ENCODE measurements around the gene PAGE4.

Gene PAGE4

GRCh38 chrX:49829016-49829415 is at the start of gene PAGE4:
Gene PAGE4, plus strand, starts transcription at chrX:49829303. Its CDS starts 1,126 bp downstream, at chrX:49830429.
- no peaks in the 10 kb centered on the region for H3K36me3 ChIP-seq (ENCODE audit: insufficient read depth, low read length)
- H3K9ac ChIP-seq (ENCODE audit: low read length): no peak within 1 kb of the TSS
- H3K4me1 ChIP-seq (ENCODE audit: insufficient read depth, low read length, severe bottlenecking): no peaks in the 10 kb centered on the region
- no peaks in the 10 kb centered on the region for H3K79me2 ChIP-seq (ENCODE audit: insufficient read depth, low read length)
- no peak within 1 kb of the TSS for H2AFZ ChIP-seq (ENCODE audit: low read length)
- TF ChIP-seq CTCF (IDR thresholded peaks at IDR 0.05; ENCODE audit: low read length) (no peak), EZH2 (IDR thresholded peaks at IDR 0.05; ENCODE audit: borderline replicate concordance, low read length) (no peak)
- no peak within 1 kb of the TSS for H3K4me2 ChIP-seq (ENCODE audit: low read length)
- H3K27me3 ChIP-seq (ENCODE audit: insufficient read depth, low read length): no peaks in the 10 kb centered on the region
- H3K9me3 ChIP-seq (ENCODE audit: low read length): no peaks in the 10 kb centered on the region
- no peaks in the 10 kb centered on the region for H4K20me1 ChIP-seq (ENCODE audit: insufficient read depth, low read length)
- H3K4me3 ChIP-seq (ENCODE audit: low read depth, low read length, poor library complexity, severe bottlenecking): no peak within 1 kb of the TSS
- no peak within 1 kb of the TSS for H3K27ac ChIP-seq (ENCODE audit: low read depth, low read length, poor library complexity, severe bottlenecking)
- H3F3A ChIP-seq (ENCODE audit: insufficient read depth, low read length): no peaks in the 10 kb centered on the region
- H3K9me2 ChIP-seq (ENCODE audit: low read depth, low read length): no peaks in the 10 kb centered on the region

GRCh38 chrX:49784747-49785280 is 44.3 kb upstream of the PAGE4 start:
- Histone ChIP-seq H3K4me2 (ENCODE audit: low read length) (no peak overlapping the region), H3K4me3 (ENCODE audit: low read depth, low read length, poor library complexity, severe bottlenecking) (no peak overlapping the region), H2AFZ (ENCODE audit: low read length) (no peak overlapping the region), H3K27me3 (ENCODE audit: insufficient read depth, low read length) (no peaks in the 10 kb centered on the region), H3K36me3 (ENCODE audit: insufficient read depth, low read length) (no peaks in the 10 kb centered on the region), H3K79me2 (ENCODE audit: insufficient read depth, low read length) (no peaks in the 10 kb centered on the region), H3K27ac (ENCODE audit: low read depth, low read length, poor library complexity, severe bottlenecking) (no peak overlapping the region), H3K9me2 (ENCODE audit: low read depth, low read length) (no peaks in the 10 kb centered on the region), H3K9me3 (ENCODE audit: low read length) (no peaks in the 10 kb centered on the region), H3K4me1 (ENCODE audit: insufficient read depth, low read length, severe bottlenecking) (no peaks in the 10 kb centered on the region), H3K9ac (ENCODE audit: low read length) (no peak overlapping the region), H4K20me1 (ENCODE audit: insufficient read depth, low read length) (no peaks in the 10 kb centered on the region), H3F3A (ENCODE audit: insufficient read depth, low read length) (no peaks in the 10 kb centered on the region)
- no peak for TF ChIP-seq EZH2 (IDR thresholded peaks at IDR 0.05; ENCODE audit: borderline replicate concordance, low read length)
- no peak for TF ChIP-seq CTCF (IDR thresholded peaks at IDR 0.05; ENCODE audit: low read length)

- TF ChIP-seq EZH2 (IDR thresholded peaks at IDR 0.05; ENCODE audit: borderline replicate concordance, low read length): no peak
- no peak for TF ChIP-seq CTCF (IDR thresholded peaks at IDR 0.05; ENCODE audit: low read length)
- no peak overlapping the region for H3K4me2 ChIP-seq (ENCODE audit: low read length)
Measured at GRCh38 chrX:49792376-49792775, 36.7 kb upstream of the PAGE4 start.

More at GRCh38 chrX:49792376-49792775, 36.7 kb upstream of the PAGE4 start:
- H2AFZ ChIP-seq (ENCODE audit: low read length): no peak overlapping the region
- H3K4me3 ChIP-seq (ENCODE audit: low read depth, low read length, poor library complexity, severe bottlenecking): no peak overlapping the region
- no peaks in the 10 kb centered on the region for H4K20me1 ChIP-seq (ENCODE audit: insufficient read depth, low read length)
- H3K27ac ChIP-seq (ENCODE audit: low read depth, low read length, poor library complexity, severe bottlenecking): no peak overlapping the region
- no peaks in the 10 kb centered on the region for H3K9me2 ChIP-seq (ENCODE audit: low read depth, low read length)
- H3K36me3 ChIP-seq (ENCODE audit: insufficient read depth, low read length): no peaks in the 10 kb centered on the region
- no peaks in the 10 kb centered on the region for H3K9me3 ChIP-seq (ENCODE audit: low read length)
- H3K4me1 ChIP-seq (ENCODE audit: insufficient read depth, low read length, severe bottlenecking): no peaks in the 10 kb centered on the region
- H3K9ac ChIP-seq (ENCODE audit: low read length): no peak overlapping the region
- no peaks in the 10 kb centered on the region for H3K27me3 ChIP-seq (ENCODE audit: insufficient read depth, low read length)
- no peaks in the 10 kb centered on the region for H3K79me2 ChIP-seq (ENCODE audit: insufficient read depth, low read length)
- H3F3A ChIP-seq (ENCODE audit: insufficient read depth, low read length): no peaks in the 10 kb centered on the region

All from OCI-LY1 (cell line).